DND-41 (cell line): ENCODE data around the gene ZNF70.

ENCODE experiments used
- CTCF ChIP-seq: IDR thresholded peaks from 2 replicates; pipeline ENCODE4 v1.5.1; 2012; ENCODE audit warnings: borderline replicate concordance, low read length, moderate library complexity, mild to moderate bottlenecking; ENCODE audit not compliant: poor library complexity, severe bottlenecking; ENCODE audit errors: extremely low read depth
- EZH2 ChIP-seq: IDR thresholded peaks from 3 replicates; pipeline ENCODE4 v1.6.1; 2012; ENCODE audit warnings: borderline replicate concordance, low read depth, mild to moderate bottlenecking, moderate library complexity, low read length, inconsistent platforms; ENCODE audit not compliant: severe bottlenecking

- no peak for TF ChIP-seq CTCF
- TF ChIP-seq EZH2, result no peak
These were observed 38.2 kb upstream of the ZNF70 start for GRCh38 chr22:23789121-23789520.
